DOHH2 (cell line): ENCODE measurements around the gene HECA.
A peak's percentile ranks its signal among the peaks of the same experiment; 100 is the strongest.

Experiments used
- H3F3A ChIP-seq: fragments of 200-600 bp; sonication (generic), shearing (Covaris generic); 2 replicates; pipeline ENCODE4 v1.6.0; 2016; ENCODE audit warnings: antibody characterized with exemption, mild to moderate bottlenecking; ENCODE audit not compliant: control insufficient read depth, insufficient read depth
- H3K27ac ChIP-seq: fragments of 200-600 bp; sonication (generic); 2 replicates; pipeline ENCODE4 v1.5.1; 2014; ENCODE audit warnings: low read depth, mild to moderate bottlenecking, low read length, moderate library complexity
- H3K27me3 ChIP-seq: fragments of 200-600 bp; sonication (generic); 2 replicates; pipeline ENCODE4 v1.6.1; 2014; ENCODE audit warnings: mild to moderate bottlenecking, low read length, mixed read lengths; ENCODE audit not compliant: control insufficient read depth
- H3K36me3 ChIP-seq: fragments of 200-600 bp; sonication (generic); 2 replicates; pipeline ENCODE4 v1.6.1; 2014; ENCODE audit warnings: mild to moderate bottlenecking, low read length, moderate library complexity, mixed read lengths; ENCODE audit not compliant: control insufficient read depth
- H3K4me1 ChIP-seq: fragments of 200-600 bp; sonication (generic); 2 replicates; pipeline ENCODE4 v1.6.1; 2014; ENCODE audit warnings: mild to moderate bottlenecking, low read length, mixed read lengths; ENCODE audit not compliant: control insufficient read depth
- H3K4me2 ChIP-seq: fragments of 200-600 bp; sonication (generic); 2 replicates; pipeline ENCODE4 v1.6.0; 2014; ENCODE audit warnings: mild to moderate bottlenecking, low read length, moderate library complexity
- H3K4me3 ChIP-seq: fragments of 200-600 bp; sonication (generic); 2 replicates; pipeline ENCODE4 v1.5.1; 2014; ENCODE audit warnings: mild to moderate bottlenecking, low read length, mixed read lengths
- H3K79me2 ChIP-seq: fragments of 200-600 bp; sonication (generic); 2 replicates; pipeline ENCODE4 v1.6.1; 2014; ENCODE audit warnings: mild to moderate bottlenecking, low read length, mixed read lengths; ENCODE audit not compliant: control insufficient read depth
- H3K9me2 ChIP-seq: fragments of 200-600 bp; sonication (generic); replicated peaks from 2 replicates; pipeline ENCODE4 v1.6.1; 2014; ENCODE audit warnings: mild to moderate bottlenecking, low read length, mixed read lengths; ENCODE audit not compliant: control insufficient read depth
- H3K9me3 ChIP-seq: fragments of 200-600 bp; sonication (generic); 2 replicates; pipeline ENCODE4 v1.6.1; 2014; ENCODE audit warnings: antibody characterized with exemption, low read length, mixed read lengths; ENCODE audit not compliant: control insufficient read depth, insufficient read depth
- H4K20me1 ChIP-seq: fragments of 200-600 bp; sonication (generic); 2 replicates; pipeline ENCODE4 v1.6.0; 2014; ENCODE audit warnings: low read depth, mild to moderate bottlenecking, antibody characterized with exemption, low read length, moderate library complexity; ENCODE audit not compliant: control insufficient read depth, insufficient read depth
- CTCF ChIP-seq: fragments of 200-600 bp; sonication (generic); IDR thresholded peaks from one replicate; pipeline ENCODE4 v1.5.1; 2014; ENCODE audit warnings: antibody characterized with exemption, mild to moderate bottlenecking, low read depth, low read length; ENCODE audit not compliant: poor library complexity, severe bottlenecking
- EZH2phosphoT487 ChIP-seq: fragments of 200-600 bp; sonication (generic); IDR thresholded peaks from 2 replicates; pipeline ENCODE4 v1.6.1; 2017; ENCODE audit warnings: borderline replicate concordance, mild to moderate bottlenecking, antibody characterized with exemption, low read length, moderate library complexity, mixed read lengths

HECA gene, protein sequence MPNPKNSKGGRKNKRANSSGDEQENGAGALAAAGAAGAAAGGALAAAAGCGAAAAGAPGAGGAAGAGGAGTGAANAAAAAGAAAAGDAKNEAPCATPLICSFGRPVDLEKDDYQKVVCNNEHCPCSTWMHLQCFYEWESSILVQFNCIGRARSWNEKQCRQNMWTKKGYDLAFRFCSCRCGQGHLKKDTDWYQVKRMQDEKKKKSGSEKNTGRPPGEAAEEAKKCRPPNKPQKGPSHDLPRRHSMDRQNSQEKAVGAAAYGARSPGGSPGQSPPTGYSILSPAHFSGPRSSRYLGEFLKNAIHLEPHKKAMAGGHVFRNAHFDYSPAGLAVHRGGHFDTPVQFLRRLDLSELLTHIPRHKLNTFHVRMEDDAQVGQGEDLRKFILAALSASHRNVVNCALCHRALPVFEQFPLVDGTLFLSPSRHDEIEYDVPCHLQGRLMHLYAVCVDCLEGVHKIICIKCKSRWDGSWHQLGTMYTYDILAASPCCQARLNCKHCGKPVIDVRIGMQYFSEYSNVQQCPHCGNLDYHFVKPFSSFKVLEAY

GRCh38 chr6:139134817-139135577 is at the start of gene HECA:
TSS of gene HECA (plus strand) at chr6:139135080. CDS start at chr6:139135397, 317 bp downstream.
- Histone ChIP-seq H3K79me2 (peaks cover 44% of the 10 kb centered on the region), H4K20me1 (0 out of 2 replicates have a peak, but pooled peaks cover 2% of the 10 kb centered on the region), H3K9me3 (no peaks in the 10 kb centered on the region), H3K4me1 (peaks cover 55% of the 10 kb centered on the region), H3K27ac (peak within 1 kb of the TSS; percentile 63), H3K4me3 (peak within 1 kb of the TSS; percentile 80), H3K36me3 (peaks cover 13% of the 10 kb centered on the region), H3K9me2 (no peaks in the 10 kb centered on the region), H3K27me3 (no peaks in the 10 kb centered on the region), H3F3A (peaks cover 16% of the 10 kb centered on the region), H3K4me2 (peak within 1 kb of the TSS; percentile 79)
- no peak for TF ChIP-seq CTCF
- no peak for TF ChIP-seq EZH2phosphoT487

DNA sequence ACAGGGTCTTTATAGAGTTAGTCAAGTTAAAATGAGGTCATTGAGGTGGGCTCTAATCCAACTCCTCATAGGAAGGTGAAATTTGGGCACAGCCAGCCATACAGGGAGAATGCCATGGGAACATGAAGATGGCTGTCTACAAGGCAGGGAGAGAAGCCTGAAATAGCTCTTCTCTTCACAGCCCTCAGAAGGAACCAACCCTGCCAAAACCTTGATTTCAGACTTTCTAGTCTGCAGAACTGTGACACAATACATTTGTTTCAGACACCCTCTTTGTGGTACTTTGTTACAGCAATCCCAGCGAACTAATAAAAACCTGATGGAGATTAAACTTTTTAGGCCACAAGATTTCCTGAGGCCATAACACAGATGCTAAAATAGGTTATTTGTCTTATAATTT is 43.1 kb upstream of the HECA start:
- no peaks in the 10 kb centered on the region for H3K9me2 ChIP-seq
- no peak overlapping the region for H3K4me2 ChIP-seq
- H3K27ac ChIP-seq: no peak overlapping the region
- H4K20me1 ChIP-seq: no peaks in the 10 kb centered on the region
- no peaks in the 10 kb centered on the region for H3K36me3 ChIP-seq
- no peaks in the 10 kb centered on the region for H3K4me1 ChIP-seq
- H3K9me3 ChIP-seq: no peaks in the 10 kb centered on the region
- no peaks in the 10 kb centered on the region for H3F3A ChIP-seq
- TF ChIP-seq CTCF: no peak
- TF ChIP-seq EZH2phosphoT487: no peak
- H3K4me3 ChIP-seq: no peak overlapping the region
- H3K79me2 ChIP-seq: no peaks in the 10 kb centered on the region
- no peaks in the 10 kb centered on the region for H3K27me3 ChIP-seq

DNA sequence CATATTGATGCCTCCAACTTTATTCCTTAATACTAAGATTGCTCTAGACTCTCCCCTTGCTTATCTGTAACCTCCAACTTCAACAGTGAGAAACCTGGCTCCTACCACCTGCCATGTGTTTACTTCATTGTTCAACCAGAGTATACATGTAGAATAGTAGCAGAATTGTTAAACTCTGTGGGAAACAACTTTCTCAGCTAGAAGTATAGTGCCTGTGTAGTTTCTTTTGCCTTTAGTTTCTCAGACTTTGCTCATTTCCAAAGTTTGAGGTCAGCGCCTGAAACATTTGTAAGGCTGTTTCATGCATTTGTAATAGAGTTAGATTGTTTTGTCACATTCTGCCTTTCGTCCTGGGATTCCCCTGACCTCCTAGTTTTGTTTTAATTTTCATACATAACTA is 34.9 kb upstream of the HECA start:
- TF ChIP-seq EZH2phosphoT487 (no peak), CTCF (no peak)
- H3K27ac ChIP-seq: no peak overlapping the region
- H3F3A ChIP-seq: no peaks in the 10 kb centered on the region
- no peaks in the 10 kb centered on the region for H3K9me2 ChIP-seq
- H3K79me2 ChIP-seq: no peaks in the 10 kb centered on the region
- H3K27me3 ChIP-seq: no peaks in the 10 kb centered on the region
- H3K4me1 ChIP-seq: no peaks in the 10 kb centered on the region
- H3K4me2 ChIP-seq: no peak overlapping the region
- no peaks in the 10 kb centered on the region for H3K36me3 ChIP-seq
- no peak overlapping the region for H3K4me3 ChIP-seq
- no peaks in the 10 kb centered on the region for H3K9me3 ChIP-seq
- no peaks in the 10 kb centered on the region for H4K20me1 ChIP-seq
